GM12878 (cell line): ENCODE results near the gene THRB.

Experiments
- CTCF ChIP-seq, 3 experiments: IDR thresholded peaks in 2 of 3; conservative IDR thresholded peaks in 1 of 3; 2 replicates each; pipeline ENCODE4 v1.5.1; 2011; ENCODE audit warnings: low read depth in 3 of 3, low read length in 3 of 3, mild to moderate bottlenecking in 3 of 3, control low read depth in 2 of 3, moderate library complexity in 2 of 3, inconsistent platforms in 1 of 3, mixed read lengths in 1 of 3; ENCODE audit not compliant: control insufficient read depth in 2 of 3, insufficient read depth in 1 of 3; ENCODE audit errors: extremely low read depth in 1 of 3
- EZH2 ChIP-seq: IDR thresholded peaks from 2 replicates; pipeline ENCODE4 v1.6.1; 2012; ENCODE audit warnings: low read depth, mild to moderate bottlenecking, control low read depth, inconsistent platforms, low read length, borderline replicate concordance; ENCODE audit not compliant: control insufficient read depth
- POLR2A ChIP-seq: IDR thresholded peaks from 2 replicates; pipeline ENCODE4 v1.6.1; 2011; ENCODE audit warnings: low read depth, mild to moderate bottlenecking, low read length
- PRDM15 ChIP-seq: fragments of 450-650 bp; formaldehyde crosslinking; IDR thresholded peaks from 2 replicates; pipeline ENCODE4 v1.4.0; 2020; ENCODE audit warnings: mild to moderate bottlenecking, moderate library complexity
- RAD51 ChIP-seq: fragments of 450-650 bp; IDR thresholded peaks from 2 replicates; pipeline ENCODE4 v1.6.1; 2016; ENCODE audit warnings: moderate library complexity, mild to moderate bottlenecking, inconsistent platforms
- RFX5 ChIP-seq: IDR thresholded peaks from 2 replicates; pipeline ENCODE4 v1.6.1; 2011; ENCODE audit warnings: low read depth, low read length, improper control_type of control experiment
- SIN3A ChIP-seq: IDR thresholded peaks from 2 replicates; pipeline ENCODE4 v1.6.1; 2012; ENCODE audit warnings: low read depth, low read length, improper control_type of control experiment
- SRF ChIP-seq, 2 experiments: IDR thresholded peaks; 2 replicates each; pipeline ENCODE4 v1.6.1; 2011; ENCODE audit warnings: low read depth in 2 of 2, low read length in 2 of 2, mild to moderate bottlenecking in 1 of 2, moderate library complexity in 1 of 2
- TARDBP ChIP-seq: IDR thresholded peaks from 2 replicates; pipeline ENCODE4 v1.6.1; 2016; ENCODE audit warnings: borderline replicate concordance
- TCF7 ChIP-seq: IDR thresholded peaks from 2 replicates; pipeline ENCODE4 v1.6.1; 2014; ENCODE audit warnings: antibody characterized with exemption, borderline replicate concordance
- USF2 ChIP-seq: IDR thresholded peaks from 2 replicates; pipeline ENCODE4 v1.6.1; 2011; ENCODE audit warnings: low read depth, low read length, improper control_type of control experiment, borderline replicate concordance
- ZNF592 ChIP-seq: fragments of 450-650 bp; IDR thresholded peaks from 2 replicates; pipeline ENCODE4 v1.6.1; 2017; ENCODE audit warnings: mild to moderate bottlenecking, moderate library complexity
- ZSCAN29 ChIP-seq: fragments of 450-650 bp; IDR thresholded peaks from 2 replicates; pipeline ENCODE4 v1.6.1; 2017; ENCODE audit warnings: mild to moderate bottlenecking, moderate library complexity
- ZZZ3 ChIP-seq: IDR thresholded peaks from 2 replicates; pipeline ENCODE4 v1.6.1; 2011; ENCODE audit warnings: low read depth; ENCODE audit not compliant: control insufficient read depth, insufficient read length

- TF ChIP-seq EZH2 (no peak), CTCF (IDR thresholded peaks at IDR 0.05 in 2 of 3, conservative IDR thresholded peaks at IDR 0.05 in 1 of 3; ENCODE audit: control insufficient read depth in 2 of 3, extremely low read depth in 1 of 3, insufficient read depth in 1 of 3, low read depth in 3 of 3, low read length in 3 of 3) (no peak), ZNF592 (no peak), RFX5 (no peak), POLR2A (no peak), SIN3A (no peak), PRDM15 (no peak), TARDBP (no peak), ZSCAN29 (no peak), USF2 (no peak), TCF7 (no peak), ZZZ3 (no peak), RAD51 (no peak), SRF (IDR thresholded peaks at IDR 0.05; ENCODE audit: low read depth in 2 of 2, low read length in 2 of 2) (no peak)
Observed at GRCh38 chr3:24417730-24418129, 76.9 kb downstream of the THRB start.
